PC-3 (cell line): Measurements from ENCODE around the gene ISY1. TPM values are rescaled to one million over a fixed set of nuclear protein-coding genes. Genes with fewer than 3 reads are reported as not detected.
A peak's percentile ranks its signal among the peaks of the same experiment; 100 is the strongest.
"Not testable (repeated sequence)": the region's sequence is repeated elsewhere in the genome, so short reads cannot be mapped to it uniquely, and the experiment has no call there.

ENCODE experiments used
- ATAC-seq: fragments of 200-7000 bp; cut with Tn5 transposase; 2 replicates; pipeline ENCODE4 v1.9.1; 2020; ENCODE audit warnings: mild to moderate bottlenecking, moderate library complexity
- BruUV-seq: library from RNA; stranded (reverse); fragments of 400-500 nt; replicated peaks from 2 replicates; lab custom pipeline; 2021; lab: Mats Ljungman, UMichigan
- CTCF ChIA-PET: fragments of 300-600 bp; sonication (Branson Sonifier 250); formaldehyde crosslinking; loops from one replicate; lab custom pipeline; 2022; ENCODE audit warnings: antibody characterized with exemption; lab: Charles Lee
- POLR2A ChIA-PET: fragments of 300-600 bp; sonication (Branson Sonifier 250); formaldehyde crosslinking; loops from one replicate; lab custom pipeline; 2022; ENCODE audit warnings: antibody characterized with exemption; ENCODE audit not compliant: unreplicated experiment; lab: Charles Lee
- DNase-seq: peaks from one replicate; pipeline ENCODE4 v3.0.0-alpha.2; 2015
- H2AFZ ChIP-seq: fragments of 300-600 bp; sonication (generic); 2 replicates; pipeline ENCODE4 v1.6.0; 2016; ENCODE audit warnings: antibody characterized with exemption, low read length
- H3F3A ChIP-seq: fragments of 300-600 bp; sonication (generic); one replicate; pipeline ENCODE4 v1.6.0; 2017; ENCODE audit warnings: antibody characterized with exemption, low read length, control low read depth, mild to moderate bottlenecking; ENCODE audit not compliant: unreplicated experiment
- H3K27ac ChIP-seq: fragments of 300-600 bp; sonication (generic); 2 replicates; pipeline ENCODE4 v1.5.1; 2016; ENCODE audit warnings: mild to moderate bottlenecking, low read length
- H3K27me3 ChIP-seq: fragments of 300-600 bp; sonication (generic); 2 replicates; pipeline ENCODE4 v1.6.1; 2016; ENCODE audit warnings: low read length, mixed read lengths
- H3K36me3 ChIP-seq: fragments of 300-600 bp; sonication (generic); 2 replicates; pipeline ENCODE4 v1.6.1; 2016; ENCODE audit warnings: low read depth, mixed run types, low read length, mixed read lengths
- H3K4me1 ChIP-seq: fragments of 300-600 bp; sonication (generic); 2 replicates; pipeline ENCODE4 v1.5.1; 2016; ENCODE audit warnings: low read length; ENCODE audit not compliant: insufficient read depth
- H3K4me2 ChIP-seq: fragments of 300-600 bp; sonication (generic); 2 replicates; pipeline ENCODE4 v1.6.0; 2016; ENCODE audit warnings: low read length
- H3K4me3 ChIP-seq: fragments of 300-600 bp; sonication (generic); 2 replicates; pipeline ENCODE4 v1.5.1; 2016; ENCODE audit warnings: mild to moderate bottlenecking, low read length, mixed read lengths
- H3K79me2 ChIP-seq: fragments of 300-600 bp; sonication (generic); 2 replicates; pipeline ENCODE4 v1.6.1; 2017; ENCODE audit warnings: low read length, mixed read lengths
- H3K9ac ChIP-seq: fragments of 300-600 bp; sonication (generic); 2 replicates; pipeline ENCODE4 v1.6.0; 2016; ENCODE audit warnings: mild to moderate bottlenecking, low read length
- H3K9me2 ChIP-seq: fragments of 300-600 bp; sonication (generic); replicated peaks from 2 replicates; pipeline ENCODE4 v1.6.1; 2016; ENCODE audit warnings: mixed run types, low read length, mixed read lengths
- H3K9me3 ChIP-seq: fragments of 300-600 bp; sonication (generic); 2 replicates; pipeline ENCODE4 v1.6.1; 2016; ENCODE audit warnings: low read length, mixed read lengths
- H4K20me1 ChIP-seq: fragments of 300-600 bp; sonication (generic); 2 replicates; pipeline ENCODE4 v1.6.1; 2016; ENCODE audit warnings: low read length, mixed read lengths
- EZH2 ChIP-seq: fragments of 300-600 bp; sonication (generic); IDR thresholded peaks from one replicate; pipeline ENCODE4 v1.6.1; 2017; ENCODE audit warnings: antibody characterized with exemption, mild to moderate bottlenecking, low read length; ENCODE audit not compliant: unreplicated experiment
- EZH2phosphoT487 ChIP-seq: fragments of 300-600 bp; sonication (generic); IDR thresholded peaks from 2 replicates; pipeline ENCODE4 v1.6.1; 2018; ENCODE audit warnings: mild to moderate bottlenecking, antibody characterized with exemption, low read length, borderline replicate concordance
- intact Hi-C: fragments of 100-400 bp; cut with micrococcal nuclease; formaldehyde crosslinking; loops from 2 replicates; pipeline ENCODE4 v1.9.0; 2023
- total RNA-seq: library from RNA; depleted of rRNA; stranded (reverse); fragments of >200 nt; gene quantifications from 2 replicates; pipeline ENCODE4 v1.2.3, GENCODE V29; 2014
- TF ChIP-seq, protein P1 (sequence below): fragments of 300-600 bp; sonication (generic); conservative IDR thresholded peaks from 2 replicates; pipeline ENCODE4 v1.5.1; 2017; ENCODE audit warnings: antibody characterized with exemption, low read depth, mild to moderate bottlenecking, low read length

The ISY1 gene
- total RNA-seq, 1 experiment from 2014 or later, result 18.1 TPM

GRCh38 chr3:129087904-129088303 lies 73.0 kb downstream of the ISY1 start:
- H3K79me2 ChIP-seq, H2AFZ ChIP-seq, H3K4me3 ChIP-seq, H3K27ac ChIP-seq, H3K9me3 ChIP-seq, H3K9me2 ChIP-seq, DNase-seq, intact Hi-C loops, H3K9ac ChIP-seq, H3K36me3 ChIP-seq, H3K4me1 ChIP-seq, CTCF ChIA-PET, POLR2A ChIA-PET, H3K27me3 ChIP-seq, H4K20me1 ChIP-seq, BruUV-seq, H3K4me2 ChIP-seq, H3F3A ChIP-seq: not testable (repeated sequence)
- peak; percentile 64 for ATAC-seq

- TF ChIP-seq, protein P1, sequence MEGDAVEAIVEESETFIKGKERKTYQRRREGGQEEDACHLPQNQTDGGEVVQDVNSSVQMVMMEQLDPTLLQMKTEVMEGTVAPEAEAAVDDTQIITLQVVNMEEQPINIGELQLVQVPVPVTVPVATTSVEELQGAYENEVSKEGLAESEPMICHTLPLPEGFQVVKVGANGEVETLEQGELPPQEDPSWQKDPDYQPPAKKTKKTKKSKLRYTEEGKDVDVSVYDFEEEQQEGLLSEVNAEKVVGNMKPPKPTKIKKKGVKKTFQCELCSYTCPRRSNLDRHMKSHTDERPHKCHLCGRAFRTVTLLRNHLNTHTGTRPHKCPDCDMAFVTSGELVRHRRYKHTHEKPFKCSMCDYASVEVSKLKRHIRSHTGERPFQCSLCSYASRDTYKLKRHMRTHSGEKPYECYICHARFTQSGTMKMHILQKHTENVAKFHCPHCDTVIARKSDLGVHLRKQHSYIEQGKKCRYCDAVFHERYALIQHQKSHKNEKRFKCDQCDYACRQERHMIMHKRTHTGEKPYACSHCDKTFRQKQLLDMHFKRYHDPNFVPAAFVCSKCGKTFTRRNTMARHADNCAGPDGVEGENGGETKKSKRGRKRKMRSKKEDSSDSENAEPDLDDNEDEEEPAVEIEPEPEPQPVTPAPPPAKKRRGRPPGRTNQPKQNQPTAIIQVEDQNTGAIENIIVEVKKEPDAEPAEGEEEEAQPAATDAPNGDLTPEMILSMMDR, result no peak
- TF ChIP-seq EZH2 (no peak), EZH2phosphoT487 (no peak)
- ChIA-PET CTCF (no interaction called here), POLR2A (no interaction called here)
- Histone ChIP-seq H3K27ac (no peak overlapping the region), H3K36me3 (no peaks in the 10 kb centered on the region), H3F3A (no peaks in the 10 kb centered on the region), H3K79me2 (no peaks in the 10 kb centered on the region), H3K4me2 (no peak overlapping the region), H3K9me2 (no peaks in the 10 kb centered on the region), H3K27me3 (no peaks in the 10 kb centered on the region), H2AFZ (no peak overlapping the region), H3K4me1 (no peaks in the 10 kb centered on the region), H3K9ac (no peak overlapping the region), H3K4me3 (no peak overlapping the region), H3K9me3 (no peaks in the 10 kb centered on the region), H4K20me1 (no peaks in the 10 kb centered on the region)
- ATAC-seq (0 out of 2 replicates have a peak, but pooled peaks have one; percentile 31), DNase-seq (no peak)
- BruUV-seq, result no TSS peak
- intact Hi-C loops, result no loop called here
Measured at GRCh38 chr3:129087138-129087702, 73.6 kb downstream of the ISY1 start.

DNA sequence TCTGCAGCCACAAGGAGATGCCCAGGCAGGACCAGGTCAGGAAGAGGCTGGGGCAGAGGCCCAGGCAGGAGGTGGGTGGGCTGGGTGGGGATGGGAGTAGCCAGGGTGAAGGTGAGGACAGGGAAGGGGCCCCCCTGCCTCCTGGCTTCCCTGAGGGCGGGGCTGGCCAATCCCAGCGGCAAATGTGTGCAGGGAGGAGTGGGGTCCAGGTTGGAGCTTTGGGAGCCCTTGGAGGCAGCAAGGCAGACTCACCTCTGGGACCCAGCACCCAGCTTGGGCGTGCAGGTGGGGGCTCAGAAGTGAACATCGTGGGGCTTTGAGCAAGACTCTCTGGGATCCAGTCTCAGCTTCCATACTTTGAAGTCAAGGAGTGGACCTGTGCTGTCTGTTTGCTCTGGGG lies 75.0 kb downstream of the ISY1 start:
- no peaks in the 10 kb centered on the region for H3K4me1 ChIP-seq
- no peak overlapping the region for H3K4me3 ChIP-seq
- ATAC-seq (no peak), DNase-seq (no peak)
- H3K27ac ChIP-seq, result no peak overlapping the region
- H3K4me2 ChIP-seq, result no peak overlapping the region
- H3K79me2 ChIP-seq, result no peaks in the 10 kb centered on the region
- no peaks in the 10 kb centered on the region for H3K9me2 ChIP-seq
- ChIA-PET CTCF (no interaction called here), POLR2A (no interaction called here)
- no peak overlapping the region for H3K9ac ChIP-seq
- TF ChIP-seq EZH2, result no peak
- no peaks in the 10 kb centered on the region for H3K9me3 ChIP-seq
- BruUV-seq, result no TSS peak
- H4K20me1 ChIP-seq, result no peaks in the 10 kb centered on the region
- no peaks in the 10 kb centered on the region for H3F3A ChIP-seq
- no peak overlapping the region for H2AFZ ChIP-seq
- intact Hi-C loops, result no loop called here
- H3K36me3 ChIP-seq, result no peaks in the 10 kb centered on the region
- no peaks in the 10 kb centered on the region for H3K27me3 ChIP-seq
